Colon (tissue), 2 donors: ENCODE measurements around the gene LAS1L.
"Not testable (repeated sequence)": the region's sequence is repeated elsewhere in the genome, so short reads cannot be mapped to it uniquely, and the experiment has no call there.

Experiments
- FAIRE-seq: peaks from 2 replicates; lab custom pipeline; 2012; peaks lifted over from hg19 to GRCh38; lab: Jason Lieb, UNC
- donor health status: control.
- donor health status: control.

The LAS1L gene

DNA sequence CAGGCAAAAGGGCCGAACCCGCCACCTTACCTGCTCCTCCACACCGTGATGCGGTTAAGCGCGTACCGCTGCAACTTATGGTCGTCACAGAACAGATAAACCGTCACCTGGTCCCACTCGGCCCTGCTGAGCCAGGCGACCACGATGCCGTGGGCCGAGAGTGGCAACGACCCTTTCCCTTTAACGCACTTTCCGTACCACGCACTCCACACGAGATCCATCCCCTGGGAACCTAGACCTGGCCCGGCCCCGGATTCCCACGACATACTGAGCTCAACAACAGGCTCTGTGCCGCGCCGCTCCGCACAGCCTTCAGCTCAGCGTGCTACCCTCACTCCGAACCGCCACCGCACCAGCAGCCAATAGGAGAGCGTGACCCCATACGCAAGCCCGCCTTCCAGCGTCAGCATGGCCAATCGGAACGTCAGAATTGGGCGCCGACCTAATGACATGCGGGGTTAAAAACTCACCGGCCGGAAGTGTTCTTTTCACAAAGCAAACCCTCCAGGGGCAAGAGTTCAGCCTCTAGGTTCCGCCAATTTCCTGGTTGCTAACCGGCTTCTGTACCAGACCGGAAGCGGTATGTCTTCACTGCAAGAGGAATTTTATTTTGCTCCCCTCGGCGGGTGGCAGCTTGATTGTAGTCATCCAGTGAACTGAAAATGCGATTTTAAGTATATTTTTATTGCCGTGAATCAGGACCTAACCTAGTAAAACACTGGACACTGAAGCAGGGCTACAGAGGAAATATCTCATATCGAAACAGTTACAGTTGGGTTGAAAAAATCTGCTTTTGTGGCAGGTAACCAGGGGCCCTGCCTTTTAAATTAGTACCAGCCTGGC lies at the start of gene LAS1L:
Gene LAS1L, minus strand, starts transcription at position 338 of the 843 bp plus-strand sequence. Its CDS starts 72 bp downstream, at position 266.
- FAIRE-seq = peak; percentile 78

DNA sequence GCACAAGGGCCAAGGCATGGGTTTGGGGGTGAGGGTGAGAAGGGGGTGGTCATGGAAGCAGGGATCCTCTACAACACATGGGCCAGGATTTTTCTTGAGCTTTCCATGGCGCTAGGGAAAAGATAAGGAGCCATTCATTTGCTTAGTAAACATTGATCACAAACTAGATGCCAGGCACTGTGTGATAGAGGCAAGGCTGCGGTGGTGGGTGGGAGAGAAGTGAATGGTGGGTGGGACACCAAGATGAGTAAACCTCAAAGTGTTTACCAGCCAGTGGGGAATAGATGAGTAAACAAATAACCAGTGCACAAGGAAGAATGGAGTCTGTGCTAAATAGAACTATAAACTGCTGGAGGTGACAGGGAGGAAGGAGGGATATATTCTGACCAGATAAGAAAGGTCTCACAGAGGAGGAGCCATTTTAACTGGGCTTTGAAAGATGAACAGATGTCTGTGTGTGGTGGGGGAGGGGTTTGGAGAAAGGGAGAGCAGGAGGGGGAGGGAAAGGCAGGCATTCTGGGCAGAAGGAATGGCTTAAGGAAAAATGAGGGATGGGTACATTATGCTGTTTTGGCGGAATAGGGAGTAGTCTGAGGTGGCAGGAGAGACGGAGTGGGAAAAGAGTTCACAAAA lies 48.0 kb upstream of the LAS1L start:
- no peak for FAIRE-seq

GRCh38 chrX:65581661-65582339 lies 47.2 kb upstream of the LAS1L start:
- FAIRE-seq = peak; percentile 81

- FAIRE-seq = no peak
Measured at GRCh38 chrX:65578346-65578745, 43.8 kb upstream of the LAS1L start.

- no peak for FAIRE-seq
Measured at GRCh38 chrX:65576160-65576559, 41.6 kb upstream of the LAS1L start.

- FAIRE-seq = no peak
Measured at GRCh38 chrX:65575022-65575421, 40.4 kb upstream of the LAS1L start.

DNA sequence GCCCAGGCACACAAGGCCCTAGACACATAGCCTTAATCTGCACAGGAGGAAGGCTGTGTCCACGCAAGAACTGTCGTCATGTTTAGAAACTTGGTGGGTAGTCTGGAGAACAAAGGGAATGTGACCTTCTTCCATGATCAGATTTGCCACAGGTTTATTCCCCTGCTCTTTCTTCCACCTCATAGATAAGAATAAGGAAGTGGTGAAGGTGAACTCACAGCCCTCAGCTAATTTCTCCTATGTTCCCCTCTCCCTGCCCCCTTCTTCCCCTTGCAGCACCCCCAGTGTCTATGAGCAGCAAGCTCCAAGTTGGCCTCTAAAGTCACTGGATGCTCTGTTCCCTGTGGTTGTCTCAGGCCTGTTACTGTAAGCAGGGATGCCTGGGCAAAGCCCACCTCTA lies 39.8 kb upstream of the LAS1L start:
- FAIRE-seq = no peak

DNA sequence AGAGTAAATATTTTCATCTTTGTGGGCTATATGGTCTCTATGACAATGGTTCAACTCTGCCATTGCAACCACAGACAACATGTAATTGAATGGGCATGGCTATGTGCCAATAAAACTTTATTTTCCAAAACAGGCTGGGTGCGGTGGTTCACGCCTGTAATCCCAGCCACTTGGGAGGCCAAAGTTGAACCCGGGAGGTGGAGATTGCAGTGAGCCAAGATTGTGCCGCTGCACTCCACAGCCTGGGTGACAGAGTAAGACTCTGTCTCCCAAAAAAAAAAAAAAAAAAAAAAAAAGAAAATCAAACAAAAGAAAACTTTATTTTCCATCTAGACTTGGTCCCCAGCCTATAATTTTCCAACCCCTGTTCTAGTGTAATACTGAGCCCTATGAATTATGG lies 38.4 kb upstream of the LAS1L start:
- no peak for FAIRE-seq

- FAIRE-seq = not testable (repeated sequence)
Measured at GRCh38 chrX:65562850-65563249, 28.3 kb upstream of the LAS1L start.

GRCh38 chrX:65551489-65552339 lies 17.1 kb upstream of the LAS1L start:
- FAIRE-seq = no peak

- no peak for FAIRE-seq
Measured at GRCh38 chrX:65551086-65551485, 16.5 kb upstream of the LAS1L start.

GRCh38 chrX:65545456-65545855 lies 10.9 kb upstream of the LAS1L start:
- FAIRE-seq = no peak

DNA sequence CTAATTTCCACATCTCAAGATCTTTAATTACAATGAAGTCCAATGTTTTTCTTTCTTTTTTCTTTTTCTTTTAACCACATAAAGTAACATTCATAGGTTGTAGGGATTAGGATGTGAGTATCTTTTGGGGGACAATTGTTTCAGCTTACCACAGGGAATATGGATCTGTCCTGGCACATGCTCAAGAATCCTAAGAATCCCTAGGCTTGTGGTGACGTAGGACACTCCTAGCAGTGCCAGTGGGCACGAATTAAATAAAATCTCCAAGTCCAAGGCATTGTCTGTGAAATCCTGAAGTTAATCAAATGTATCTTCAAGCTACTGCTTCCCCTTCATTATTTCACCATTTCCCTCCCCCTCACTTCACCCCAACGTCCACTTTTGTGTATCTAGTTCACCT lies 2.6 kb upstream of the LAS1L start:
- no peak for FAIRE-seq

DNA sequence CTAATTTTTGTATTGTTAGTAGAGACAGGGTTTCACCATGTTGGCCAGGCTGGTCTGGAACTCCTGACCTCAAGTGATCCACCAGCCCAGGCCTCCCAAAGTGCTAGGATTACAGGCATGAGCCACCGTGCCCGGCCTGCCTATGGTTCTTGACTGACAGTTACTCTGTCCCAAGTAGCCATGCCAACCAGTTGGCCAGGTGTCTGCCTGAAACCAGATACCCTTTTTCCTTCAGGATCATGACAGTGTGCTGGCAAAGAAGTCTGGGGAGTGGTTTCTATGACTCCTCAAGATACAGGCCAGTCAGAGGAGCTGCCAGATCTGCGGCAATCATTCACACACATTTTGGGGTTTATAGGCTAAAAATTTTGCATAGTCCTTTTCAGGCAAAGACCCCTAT lies 1.7 kb upstream of the LAS1L start:
- FAIRE-seq = no peak

DNA sequence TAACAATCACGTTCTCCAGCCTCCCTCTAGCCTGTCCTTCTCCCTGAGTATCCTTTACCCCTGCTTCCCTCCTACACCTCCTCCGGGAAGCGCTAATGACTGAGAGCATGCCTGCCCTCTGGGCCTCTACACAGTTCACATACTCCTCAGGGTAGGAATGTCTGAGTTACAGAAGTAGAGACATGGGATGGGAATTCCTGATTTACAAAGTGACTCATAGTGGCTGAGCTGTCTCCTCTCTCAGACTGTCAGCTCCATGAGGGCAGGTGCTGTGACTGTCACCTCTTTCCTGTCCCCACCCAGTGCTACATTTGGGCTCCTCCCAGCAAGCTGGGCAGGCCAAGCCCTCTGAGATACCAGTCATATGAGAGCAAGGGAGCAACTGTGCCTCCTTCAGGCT lies 2.6 kb downstream of the LAS1L start:
- FAIRE-seq = no peak

DNA sequence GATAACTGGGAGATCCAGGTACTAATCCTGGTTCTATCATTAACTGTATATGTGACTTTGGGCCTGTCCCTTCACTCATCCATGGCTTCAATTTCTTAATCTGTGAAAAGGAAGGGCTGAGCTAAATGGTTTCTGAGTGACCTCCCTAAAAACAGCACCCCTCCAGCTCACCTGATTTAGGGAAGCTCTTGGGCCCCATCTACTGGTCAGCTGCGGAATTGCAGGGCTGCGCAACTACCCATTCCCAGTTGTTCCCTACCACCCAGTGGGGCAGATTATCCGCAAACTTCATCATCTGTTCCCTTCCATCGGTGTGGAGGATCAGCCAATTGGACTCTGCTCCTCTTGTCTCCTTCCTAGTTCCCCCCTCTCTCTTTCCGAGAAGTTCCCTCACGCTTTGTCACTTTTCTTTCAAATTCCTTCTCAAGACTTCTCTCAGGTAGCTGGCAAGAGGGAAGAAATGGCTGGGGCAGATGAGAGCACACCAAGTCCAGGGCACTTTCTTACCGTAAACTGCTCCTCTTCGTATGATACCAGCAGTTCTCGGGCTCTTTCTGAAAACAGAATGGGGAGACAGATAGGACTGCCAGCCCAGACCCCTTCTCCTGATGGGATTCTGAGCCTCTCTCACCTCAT lies 5.8 kb downstream of the LAS1L start:
- FAIRE-seq = no peak

- no peak for FAIRE-seq
Measured at GRCh38 chrX:65528293-65528692, 6.3 kb downstream of the LAS1L start.

DNA sequence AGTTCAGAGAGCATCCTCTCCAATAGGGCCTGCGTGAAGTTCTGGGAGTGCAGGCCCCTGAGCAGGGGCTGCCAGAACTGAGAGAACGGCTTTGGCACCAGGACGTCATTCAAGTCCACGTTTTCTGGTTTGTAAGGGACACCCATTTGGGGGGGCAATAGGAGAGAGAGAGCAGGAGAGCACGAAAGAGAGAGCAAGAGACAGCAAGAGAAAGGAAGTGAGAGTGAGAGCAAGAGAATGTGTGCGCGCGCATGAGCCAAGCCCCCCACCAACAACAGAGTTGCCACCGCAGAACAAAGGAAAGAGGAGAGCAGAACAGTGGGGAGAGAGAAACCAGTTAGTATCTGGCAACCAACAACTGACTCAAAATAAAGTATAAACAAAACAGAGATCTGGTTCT lies 10.4 kb downstream of the LAS1L start:
- no peak for FAIRE-seq

GRCh38 chrX:65522739-65523372 lies 11.7 kb downstream of the LAS1L start:
- FAIRE-seq = no peak

DNA sequence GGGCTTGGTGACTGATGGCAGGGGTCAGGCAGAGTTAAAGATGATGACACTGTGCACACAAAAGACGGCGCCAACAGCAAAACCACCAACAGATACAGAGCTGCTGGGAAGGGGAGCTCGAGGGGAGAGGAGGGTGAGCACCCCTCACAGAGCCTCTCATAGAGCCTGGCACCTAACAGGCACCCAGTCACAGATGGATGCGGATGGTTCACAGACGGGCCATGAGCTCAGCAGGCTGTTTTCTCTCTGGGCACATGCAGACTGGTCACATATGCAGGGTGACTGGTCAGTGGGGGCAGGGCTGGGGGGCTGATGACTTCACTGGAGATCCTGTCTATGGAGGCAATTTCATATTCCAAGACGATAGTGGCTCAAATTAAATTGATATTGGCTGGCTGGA lies 15.1 kb downstream of the LAS1L start:
- FAIRE-seq = not testable (repeated sequence)

GRCh38 chrX:65518980-65519379 lies 15.6 kb downstream of the LAS1L start:
- FAIRE-seq = not testable (repeated sequence)
